Stimulated activated CD4-positive, alpha-beta T cell treated with anti-CD3 and anti-CD28 coated beads, Interleukin-15, amount 100 ng/mL, for 24 hours (primary cell): Measurements from ENCODE around the gene TSPAN3.
A peak's percentile ranks its signal among the peaks of the same experiment; 100 is the strongest.

ENCODE experiments used
- DNase-seq: peaks from one replicate; pipeline ENCODE4 v3.0.0-alpha.2; 2020

Gene TSPAN3

GRCh38 chr15:77070495-77071304, at the start of gene TSPAN3:
TSS of gene TSPAN3 (minus strand) at chr15:77071109. CDS start at chr15:77070954, 155 bp downstream.
- peak; percentile 96 for DNase-seq

GRCh38 chr15:77120576-77120975, 49.7 kb upstream of the TSPAN3 start:
- DNase-seq: no peak

GRCh38 chr15:77119446-77119845, 48.5 kb upstream of the TSPAN3 start:
- DNase-seq: no peak

GRCh38 chr15:77118882-77119321, 48.0 kb upstream of the TSPAN3 start:
- peak; percentile 34 for DNase-seq

- no peak for DNase-seq
Observed at GRCh38 chr15:77115179-77115578, 44.3 kb upstream of the TSPAN3 start.

- no peak for DNase-seq
Observed at GRCh38 chr15:77112838-77113504, 42.1 kb upstream of the TSPAN3 start.

- DNase-seq: no peak
Observed at GRCh38 chr15:77111789-77112188, 40.9 kb upstream of the TSPAN3 start.

- DNase-seq: peak; percentile 50
Observed at GRCh38 chr15:77107531-77108355, 36.8 kb upstream of the TSPAN3 start.

- DNase-seq: no peak
Observed at GRCh38 chr15:77107068-77107467, 36.2 kb upstream of the TSPAN3 start.

GRCh38 chr15:77104155-77104554, 33.2 kb upstream of the TSPAN3 start:
- no peak for DNase-seq

GRCh38 chr15:77099741-77100463, 29.0 kb upstream of the TSPAN3 start:
- DNase-seq: no peak

- no peak for DNase-seq
Observed at GRCh38 chr15:77098572-77098971, 27.7 kb upstream of the TSPAN3 start.

GRCh38 chr15:77097921-77098320, 27.0 kb upstream of the TSPAN3 start:
- DNase-seq: no peak

- no peak for DNase-seq
Observed at GRCh38 chr15:77097248-77097721, 26.4 kb upstream of the TSPAN3 start.

- no peak for DNase-seq
Observed at GRCh38 chr15:77096541-77096940, 25.6 kb upstream of the TSPAN3 start.

- DNase-seq: no peak
Observed at GRCh38 chr15:77096138-77096537, 25.2 kb upstream of the TSPAN3 start.

- peak; percentile 30 for DNase-seq
Observed at GRCh38 chr15:77094397-77095030, 23.6 kb upstream of the TSPAN3 start.

- DNase-seq: no peak
Observed at GRCh38 chr15:77093436-77093835, 22.5 kb upstream of the TSPAN3 start.

GRCh38 chr15:77091097-77091496, 20.2 kb upstream of the TSPAN3 start:
- no peak for DNase-seq

- DNase-seq: no peak
Observed at GRCh38 chr15:77087213-77087612, 16.3 kb upstream of the TSPAN3 start.

GRCh38 chr15:77085297-77085696, 14.4 kb upstream of the TSPAN3 start:
- DNase-seq: no peak

GRCh38 chr15:77084436-77084835, 13.5 kb upstream of the TSPAN3 start:
- DNase-seq: no peak
